RWPE1 (cell line): ENCODE results near the gene PRPS1L1.

Experiments
- CTCF ChIA-PET: fragments of 350-600 bp; sonication (Branson Sonifier 250); formaldehyde crosslinking; extraction: SDS; loops from one replicate; lab custom pipeline; 2021; lab: Yijun Ruan, JAX
- POLR2A ChIA-PET: fragments of 400-600 bp; formaldehyde crosslinking; extraction: SDS; loops from one replicate; lab custom pipeline; 2020; ENCODE audit warnings: antibody characterized with exemption; ENCODE audit not compliant: low non-redundant PET; lab: Yijun Ruan, JAX
- DNase-seq: peaks from one replicate; pipeline ENCODE4 v3.0.0; 2012; ENCODE audit warnings: low spot score
- H3K27ac ChIP-seq: fragments of 450-650 bp; 2 replicates; pipeline ENCODE4 v1.5.1; 2017
- CTCF ChIP-seq: fragments of 450-650 bp; conservative IDR thresholded peaks from 2 replicates; pipeline ENCODE4 v1.5.1; 2017; ENCODE audit warnings: low read depth, mild to moderate bottlenecking

PRPS1L1 gene

GRCh38 chr7:17991866-17992648, 35.6 kb downstream of the PRPS1L1 start:
- no peak for TF ChIP-seq CTCF
- ChIA-PET CTCF (no interaction called here), POLR2A (no interaction called here)
- no peak overlapping the region for H3K27ac ChIP-seq
- DNase-seq, result no peak

- DNase-seq, result no peak
- POLR2A ChIA-PET, result no interaction called here
- no peak for TF ChIP-seq CTCF
- no peak overlapping the region for H3K27ac ChIP-seq
- CTCF ChIA-PET, result interaction anchor here (0.6 kb wide), 1 partner anchor 141 kb away, joined by 4 read pairs; no protein-coding TSS in a partner anchor
Observed at GRCh38 chr7:17990761-17991160, 36.9 kb downstream of the PRPS1L1 start.

GRCh38 chr7:17989546-17989945, 38.1 kb downstream of the PRPS1L1 start:
- no peak for TF ChIP-seq CTCF
- no peak overlapping the region for H3K27ac ChIP-seq
- DNase-seq, result no peak
- ChIA-PET CTCF (interaction anchor here (0.6 to 0.7 kb wide), 2 partner anchors 307 to 609 kb away, joined by 3 to 4 read pairs; no protein-coding TSS in a partner anchor), POLR2A (no interaction called here)

GRCh38 chr7:17988858-17989257, 38.8 kb downstream of the PRPS1L1 start:
- CTCF ChIA-PET, result interaction anchor here (0.6 to 0.7 kb wide), 2 partner anchors 610 to 1165 kb away, joined by 3 read pairs; no protein-coding TSS in a partner anchor
- POLR2A ChIA-PET, result no interaction called here
- DNase-seq, result no peak
- no peak overlapping the region for H3K27ac ChIP-seq
- no peak for TF ChIP-seq CTCF

- no peak for TF ChIP-seq CTCF
- H3K27ac ChIP-seq, result no peak overlapping the region
- ChIA-PET CTCF (interaction anchor here (0.5 kb wide), 1 partner anchor 282 kb away, joined by 5 read pairs; no protein-coding TSS in a partner anchor), POLR2A (no interaction called here)
- no peak for DNase-seq
Observed at GRCh38 chr7:17988141-17988540, 39.5 kb downstream of the PRPS1L1 start.

GRCh38 chr7:17986851-17987250, 40.8 kb downstream of the PRPS1L1 start:
- no peak overlapping the region for H3K27ac ChIP-seq
- peak; percentile 46 for DNase-seq
- CTCF ChIA-PET, result no interaction called here
- TF ChIP-seq CTCF, result no peak
- POLR2A ChIA-PET, result no interaction called here
